Activated CD4-positive, alpha-beta memory T cell treated with anti-CD3 and anti-CD28 coated beads, Interleukin-2, amount 10 ng/mL, durations not matched to agents 7 days and 5 days (primary cell): ENCODE measurements around the gene NEK9. TPM values are rescaled to one million over a fixed set of nuclear protein-coding genes. Genes with fewer than 3 reads are reported as not detected.
"Not testable (repeated sequence)": the region's sequence is repeated elsewhere in the genome, so short reads cannot be mapped to it uniquely, and the experiment has no call there.

Experiments used
- CTCF ChIA-PET: fragments of 350-600 bp; sonication (Branson Sonifier 250); formaldehyde crosslinking; loops from one replicate; lab custom pipeline; 2021; ENCODE audit warnings: antibody characterized with exemption, inconsistent platforms; lab: Charles Lee
- POLR2A ChIA-PET: fragments of 350-600 bp; sonication (Branson Sonifier 250); formaldehyde crosslinking; loops from one replicate; lab custom pipeline; 2021; ENCODE audit warnings: antibody characterized with exemption; lab: Charles Lee
- DNase-seq: peaks from one replicate; pipeline ENCODE4 v3.0.0-alpha.2; 2020
- H3K27ac Mint-ChIP-seq: one replicate; pipeline ENCODE4 v1.8.0; 2021; ENCODE audit warnings: mild to moderate bottlenecking, mixed read lengths
- H3K27me3 Mint-ChIP-seq: one replicate; pipeline ENCODE4 v1.8.0; 2021; ENCODE audit warnings: mixed read lengths
- H3K36me3 Mint-ChIP-seq: one replicate; pipeline ENCODE4 v1.8.0; 2021; ENCODE audit warnings: low read depth, mixed read lengths
- H3K4me1 Mint-ChIP-seq: one replicate; pipeline ENCODE4 v1.8.0; 2021; ENCODE audit warnings: mixed read lengths
- H3K4me3 Mint-ChIP-seq: one replicate; pipeline ENCODE4 v1.8.0; 2021; ENCODE audit warnings: mild to moderate bottlenecking, mixed read lengths
- H3K9me3 Mint-ChIP-seq: one replicate; pipeline ENCODE4 v1.8.0; 2021; ENCODE audit warnings: mixed read lengths
- total RNA-seq, 2 experiments: library from RNA; stranded (reverse); gene quantifications; one replicate each; pipeline ENCODE4 v1.2.3, GENCODE V29; 2021

Gene NEK9
- total RNA-seq, 2 experiments from 2014 or later, result 72.0 to 77.3 TPM

- ChIA-PET POLR2A (no interaction called here), CTCF (interaction anchor here (1.5 to 5.9 kb wide), 4 partner anchors 10 to 161 kb away, joined by 3 to 53 read pairs (median 8); no protein-coding TSS in a partner anchor)
- DNase-seq, result peak; percentile 31
- Mint-ChIP-seq H3K27ac (no peak overlapping the region), H3K36me3 (peaks cover 35% of the 10 kb centered on the region), H3K4me1 (peaks cover 58% of the 10 kb centered on the region), H3K4me3 (no peak overlapping the region), H3K9me3 (no peaks in the 10 kb centered on the region), H3K27me3 (no peaks in the 10 kb centered on the region)
Measured at GRCh38 chr14:75141967-75142366, 15.1 kb upstream of the NEK9 start.

GRCh38 chr14:75141062-75141461, 14.2 kb upstream of the NEK9 start:
- ChIA-PET CTCF (interaction anchor here (0.8 to 5.9 kb wide), 10 partner anchors 9 to 1772 kb away, joined by 3 to 53 read pairs (median 3); no protein-coding TSS in a partner anchor), POLR2A (interaction anchor here (1.4 to 1.5 kb wide), 2 partner anchors 10 to 15 kb away, joined by 3 to 11 read pairs; partner anchors contain the start of gene NEK9)
- H3K9me3 Mint-ChIP-seq, result no peaks in the 10 kb centered on the region
- H3K27ac Mint-ChIP-seq, result no peak overlapping the region
- H3K27me3 Mint-ChIP-seq, result no peaks in the 10 kb centered on the region
- no peak overlapping the region for H3K4me3 Mint-ChIP-seq
- DNase-seq, result no peak
- peaks cover 51% of the 10 kb centered on the region for H3K4me1 Mint-ChIP-seq
- peaks cover 29% of the 10 kb centered on the region for H3K36me3 Mint-ChIP-seq

- Mint-ChIP-seq H3K4me3 (no peak overlapping the region), H3K27me3 (no peaks in the 10 kb centered on the region)
- CTCF ChIA-PET, result interaction anchor here (0.8 to 5.9 kb wide), 10 partner anchors 9 to 1773 kb away, joined by 3 to 53 read pairs (median 3); no protein-coding TSS in a partner anchor
Measured at GRCh38 chr14:75140620-75141019, 13.8 kb upstream of the NEK9 start.

GRCh38 chr14:75139185-75139584, 12.3 kb upstream of the NEK9 start:
- H3K27me3 Mint-ChIP-seq, result no peaks in the 10 kb centered on the region
- H3K36me3 Mint-ChIP-seq, result peaks cover 35% of the 10 kb centered on the region

More at GRCh38 chr14:75140620-75141019, 13.8 kb upstream of the NEK9 start:
- POLR2A ChIA-PET, result interaction anchor here (1.4 to 1.5 kb wide), 2 partner anchors 9 to 14 kb away, joined by 3 to 11 read pairs; partner anchors contain the start of gene NEK9
- H3K36me3 Mint-ChIP-seq, result peaks cover 30% of the 10 kb centered on the region
- no peak overlapping the region for H3K27ac Mint-ChIP-seq
- H3K9me3 Mint-ChIP-seq, result no peaks in the 10 kb centered on the region
- no peak for DNase-seq
- peaks cover 50% of the 10 kb centered on the region for H3K4me1 Mint-ChIP-seq

GRCh38 chr14:75138492-75138891, 11.6 kb upstream of the NEK9 start:
- Mint-ChIP-seq H3K4me3 (no peak overlapping the region), H3K36me3 (peaks cover 38% of the 10 kb centered on the region), H3K9me3 (no peaks in the 10 kb centered on the region), H3K4me1 (peaks cover 35% of the 10 kb centered on the region), H3K27ac (peak overlapping the region; percentile 36), H3K27me3 (no peaks in the 10 kb centered on the region)
- POLR2A ChIA-PET, result interaction anchor here (0.7 to 1.6 kb wide), 4 partner anchors 10 to 18 kb away, joined by 3 to 4 read pairs (median 3); partner anchors contain the start of gene NEK9
- no peak for DNase-seq
- CTCF ChIA-PET, result interaction anchor here (0.6 to 4.2 kb wide), 11 partner anchors 9 to 350 kb away, joined by 3 to 39 read pairs (median 5); partner anchors contain the start of gene NEK9

More at GRCh38 chr14:75139185-75139584, 12.3 kb upstream of the NEK9 start:
- Mint-ChIP-seq H3K4me1 (peaks cover 36% of the 10 kb centered on the region), H3K27ac (peak overlapping the region; percentile 48), H3K4me3 (no peak overlapping the region), H3K9me3 (no peaks in the 10 kb centered on the region)
- DNase-seq, result no peak
- ChIA-PET POLR2A (interaction anchor here (0.9 kb wide), 1 partner anchor 9 kb away, joined by 3 read pairs; no protein-coding TSS in a partner anchor), CTCF (interaction anchor here (0.6 to 4.2 kb wide), 8 partner anchors 9 to 349 kb away, joined by 3 to 39 read pairs (median 6); partner anchors contain the start of gene NEK9)

GRCh38 chr14:75134644-75135043, 7.8 kb upstream of the NEK9 start:
- Mint-ChIP-seq H3K4me1 (peaks cover 25% of the 10 kb centered on the region), H3K36me3 (peaks cover 39% of the 10 kb centered on the region), H3K27me3 (no peaks in the 10 kb centered on the region), H3K4me3 (no peak overlapping the region), H3K9me3 (no peaks in the 10 kb centered on the region), H3K27ac (no peak overlapping the region)
- CTCF ChIA-PET, result interaction anchor here (0.7 to 2.1 kb wide), 8 partner anchors 161 to 581 kb away, joined by 3 to 7 read pairs (median 5); no protein-coding TSS in a partner anchor
- no peak for DNase-seq
- POLR2A ChIA-PET, result no interaction called here

GRCh38 chr14:75133597-75133996, 6.7 kb upstream of the NEK9 start:
- Mint-ChIP-seq H3K4me1 (peaks cover 20% of the 10 kb centered on the region), H3K27me3 (no peaks in the 10 kb centered on the region), H3K9me3 (no peaks in the 10 kb centered on the region), H3K4me3 (no peak overlapping the region), H3K27ac (no peak overlapping the region), H3K36me3 (peaks cover 38% of the 10 kb centered on the region)
- ChIA-PET POLR2A (no interaction called here), CTCF (interaction anchor here (0.6 to 2.1 kb wide), 7 partner anchors 48 to 582 kb away, joined by 3 to 7 read pairs (median 3); no protein-coding TSS in a partner anchor)
- DNase-seq, result no peak

GRCh38 chr14:75132382-75133086, 5.7 kb upstream of the NEK9 start:
- Mint-ChIP-seq H3K4me1 (peaks cover 21% of the 10 kb centered on the region), H3K4me3 (no peak overlapping the region), H3K27ac (no peak overlapping the region), H3K9me3 (no peaks in the 10 kb centered on the region), H3K27me3 (no peaks in the 10 kb centered on the region), H3K36me3 (peaks cover 41% of the 10 kb centered on the region)
- POLR2A ChIA-PET, result interaction anchor here (1.0 to 1.8 kb wide), 2 partner anchors 116 to 165 kb away, joined by 3 to 4 read pairs; no protein-coding TSS in a partner anchor
- CTCF ChIA-PET, result interaction anchor here (0.7 to 8.9 kb wide), 7 partner anchors 9 to 430 kb away, joined by 3 to 216 read pairs (median 7); no protein-coding TSS in a partner anchor
- DNase-seq, result peak; percentile 43

GRCh38 chr14:75128596-75128990, 1.7 kb upstream of the NEK9 start:
- peak overlapping the region; percentile 0 for H3K27ac Mint-ChIP-seq
- ChIA-PET CTCF (interaction anchor here (1.2 to 8.9 kb wide), 3 partner anchors 46 to 268 kb away, joined by 4 to 216 read pairs (median 6); no protein-coding TSS in a partner anchor), POLR2A (interaction anchor here (0.8 to 2.4 kb wide), 5 partner anchors 9 to 413 kb away, joined by 3 to 9 read pairs (median 3); no protein-coding TSS in a partner anchor)
- peaks cover 41% of the 10 kb centered on the region for H3K4me1 Mint-ChIP-seq
- no peaks in the 10 kb centered on the region for H3K27me3 Mint-ChIP-seq
- H3K36me3 Mint-ChIP-seq, result peaks cover 29% of the 10 kb centered on the region
- H3K4me3 Mint-ChIP-seq, result no peak overlapping the region
- DNase-seq, result no peak
- no peaks in the 10 kb centered on the region for H3K9me3 Mint-ChIP-seq

- Mint-ChIP-seq H3K36me3 (peaks cover 25% of the 10 kb centered on the region), H3K4me3 (peak overlapping the region; percentile 82), H3K9me3 (no peaks in the 10 kb centered on the region), H3K4me1 (peaks cover 44% of the 10 kb centered on the region), H3K27ac (peak overlapping the region; percentile 73), H3K27me3 (no peaks in the 10 kb centered on the region)
- CTCF ChIA-PET, result interaction anchor here (1.2 to 8.9 kb wide), 4 partner anchors 11 to 172 kb away, joined by 4 to 216 read pairs (median 6); no protein-coding TSS in a partner anchor
- DNase-seq, result no peak
- POLR2A ChIA-PET, result interaction anchor here (0.8 to 3.5 kb wide), 11 partner anchors 9 to 413 kb away, joined by 3 to 23 read pairs (median 4); partner anchors contain the start of genes ACYP1 and ZC2HC1C
Measured at GRCh38 chr14:75127903-75128595, 1.2 kb upstream of the NEK9 start.

GRCh38 chr14:75127474-75127820, 599 bp upstream of the NEK9 start:
- not testable (repeated sequence) for H3K27me3 Mint-ChIP-seq, H3K9me3 Mint-ChIP-seq
- ChIA-PET POLR2A (interaction anchor here (0.6 to 3.5 kb wide), 28 partner anchors 10 to 533 kb away, joined by 3 to 23 read pairs (median 4); partner anchors contain the start of genes ACYP1, DLST, ERG28 and TTLL5), CTCF (interaction anchor here (0.9 to 8.9 kb wide), 5 partner anchors 11 to 268 kb away, joined by 3 to 216 read pairs (median 5); no protein-coding TSS in a partner anchor)
- peak; percentile 25 for DNase-seq
- H3K4me3 Mint-ChIP-seq, result peak overlapping the region; percentile 82
- peaks cover 41% of the 10 kb centered on the region for H3K4me1 Mint-ChIP-seq
- peaks cover 21% of the 10 kb centered on the region for H3K36me3 Mint-ChIP-seq
- peak overlapping the region; percentile 86 for H3K27ac Mint-ChIP-seq
